SH-SY5Y (cell line): ENCODE data around the gene VAV3.

Experiments used
- GATA2 ChIP-seq: IDR thresholded peaks from 2 replicates; pipeline ENCODE4 v1.6.1; 2011; ENCODE audit warnings: mild to moderate bottlenecking, low read depth, low read length
- GATA3 ChIP-seq: IDR thresholded peaks from 2 replicates; pipeline ENCODE4 v1.6.1; 2011; ENCODE audit warnings: low read depth, mild to moderate bottlenecking, low read length, moderate library complexity

DNA sequence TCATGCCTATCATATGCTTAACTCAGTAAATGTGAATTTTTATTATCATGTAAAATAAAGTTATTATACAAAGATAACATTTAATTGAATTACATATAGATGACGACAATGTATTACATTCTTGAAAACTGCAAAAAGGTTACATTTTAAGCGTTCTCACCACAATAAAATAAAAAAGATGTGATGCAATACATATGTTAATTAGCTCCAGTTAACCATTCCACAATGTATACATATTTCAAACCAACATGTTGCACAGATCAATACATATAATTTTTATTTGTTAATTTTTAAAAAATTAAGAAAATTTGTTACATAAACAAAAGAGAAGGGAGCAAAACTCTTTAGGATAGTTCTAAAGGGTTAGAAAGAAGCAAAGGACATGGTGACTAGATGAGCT, 183.7 kb downstream of the VAV3 start:
- TF ChIP-seq GATA2 (no peak), GATA3 (no peak)
